K562 (cell line): Measurements from ENCODE around the gene TRIO. TPM values are rescaled to one million over a fixed set of nuclear protein-coding genes. Genes with fewer than 3 reads are reported as not detected.

Experiments used
- ATAC-seq: fragments of 200-7000 bp; cut with Tn5 transposase; 3 replicates; pipeline ENCODE4 v1.9.1; 2020; ENCODE audit warnings: moderate library complexity
- BruUV-seq: library from RNA; stranded (reverse); fragments of 400-500 nt; replicated peaks from 2 replicates; lab custom pipeline; 2021; lab: Mats Ljungman, UMichigan
- CTCF ChIA-PET: fragments of 300-600 bp; formaldehyde crosslinking; extraction: SDS; loops from one replicate; lab custom pipeline; 2021; ENCODE audit warnings: low intra/inter-chr PET ratio; lab: Yijun Ruan, JAX
- POLR2A ChIA-PET: fragments of 300-600, 350-650 bp; sonication (Branson Sonifier 250); formaldehyde crosslinking; extraction: SDS; loops from one replicate; lab custom pipeline; 2021; ENCODE audit warnings: antibody characterized with exemption, inconsistent platforms; lab: Yijun Ruan, JAX
- DNase-seq, 4 experiments: peaks; one replicate each; pipeline versions ENCODE4 v3.0.0 to v3.0.0-alpha.2; 2011 to 2018; ENCODE audit warnings: low spot score in 3 of 4, mixed read lengths in 3 of 4; ENCODE audit errors: extremely low read depth in 1 of 4
- FAIRE-seq: peaks from 2 replicates; lab custom pipeline; 2011; peaks lifted over from hg19 to GRCh38; lab: Jason Lieb, UNC
- H2AFZ ChIP-seq: 2 replicates; pipeline ENCODE4 v1.6.0; 2011; ENCODE audit warnings: low read depth, low read length, control low read depth, inconsistent platforms
- H3K27ac ChIP-seq: fragments of 200-600 bp; 3 replicates; pipeline ENCODE4 v1.8.0; 2011; ENCODE audit warnings: low read depth, mild to moderate bottlenecking, control low read depth, inconsistent platforms, low read length, moderate library complexity, mixed read lengths; ENCODE audit errors: extremely low read depth
- H3K27me3 ChIP-seq, 2 experiments: fragments of 300-600 bp in 1 of 2; 2 replicates in 1 of 2; 3 replicates in 1 of 2; pipeline versions ENCODE4 v1.6.0 to v1.8.0; 2011; ENCODE audit warnings: inconsistent platforms in 2 of 2, low read length in 2 of 2, mild to moderate bottlenecking in 1 of 2, mixed read lengths in 1 of 2, moderate library complexity in 1 of 2; ENCODE audit not compliant: control insufficient read depth in 2 of 2, insufficient read depth in 2 of 2
- H3K36me3 ChIP-seq: fragments of 300-600 bp; 3 replicates; pipeline ENCODE4 v1.8.0; 2011; ENCODE audit warnings: mild to moderate bottlenecking, low read length, inconsistent platforms; ENCODE audit not compliant: control insufficient read depth, insufficient read depth
- H3K4me1 ChIP-seq, 2 experiments: fragments of 200-600 bp in 1 of 2; replicated peaks in 1 of 2; 2 replicates in 1 of 2; 3 replicates in 1 of 2; pipeline versions ENCODE4 v1.5.1 to v1.8.0; 2011; ENCODE audit warnings: inconsistent platforms in 2 of 2, low read length in 2 of 2, mild to moderate bottlenecking in 1 of 2, mixed read lengths in 1 of 2, moderate library complexity in 1 of 2; ENCODE audit not compliant: control insufficient read depth in 2 of 2, insufficient read depth in 2 of 2
- H3K4me2 ChIP-seq: 2 replicates; pipeline ENCODE4 v1.6.1; 2011; ENCODE audit warnings: low read length, control low read depth, inconsistent platforms, mixed read lengths; ENCODE audit not compliant: insufficient read depth
- H3K4me3 ChIP-seq: fragments of 200-600 bp; sonication (generic), shearing (Covaris generic); 2 replicates; pipeline ENCODE4 v1.5.1; 2016; ENCODE audit warnings: control low read depth, inconsistent platforms
- H3K79me2 ChIP-seq: fragments of 200-600 bp; 3 replicates; pipeline ENCODE4 v1.8.0; 2011; ENCODE audit warnings: low read length, inconsistent platforms; ENCODE audit not compliant: control insufficient read depth, insufficient read depth
- H3K9ac ChIP-seq, 2 experiments: 2 replicates each; pipeline versions ENCODE4 v1.6.0 to v1.6.1; 2011; ENCODE audit warnings: low read depth in 2 of 2, low read length in 2 of 2, control low read depth in 1 of 2, inconsistent platforms in 1 of 2, mild to moderate bottlenecking in 1 of 2, mixed read lengths in 1 of 2; ENCODE audit not compliant: insufficient read depth in 1 of 2
- H3K9me1 ChIP-seq: one replicate; pipeline ENCODE4 v1.6.0; 2011; ENCODE audit warnings: inconsistent platforms, mild to moderate bottlenecking, low read length, moderate library complexity; ENCODE audit not compliant: control insufficient read depth, insufficient read depth
- H3K9me3 ChIP-seq: replicated peaks from 2 replicates; pipeline ENCODE4 v1.5.1; 2011; ENCODE audit warnings: low read depth, low read length, inconsistent platforms; ENCODE audit not compliant: control insufficient read depth, insufficient read depth
- H4K20me1 ChIP-seq: replicated peaks from 2 replicates; pipeline ENCODE4 v1.6.1; 2011; ENCODE audit warnings: low read length, inconsistent platforms, mixed read lengths; ENCODE audit not compliant: control insufficient read depth, insufficient read depth
- ATF4 ChIP-seq: fragments of 450-650 bp; formaldehyde crosslinking; IDR thresholded peaks from 2 replicates; pipeline ENCODE4 v1.4.0; 2022; ENCODE audit warnings: mild to moderate bottlenecking, moderate library complexity
- DEAF1 ChIP-seq: fragments of 450-650 bp; formaldehyde crosslinking; IDR thresholded peaks from 2 replicates; pipeline ENCODE4 v1.4.0; 2020; ENCODE audit warnings: mild to moderate bottlenecking, moderate library complexity
- KLF1 ChIP-seq: fragments of 450-650 bp; IDR thresholded peaks from 2 replicates; pipeline ENCODE4 v1.6.1; 2016; ENCODE audit warnings: missing genetic modification characterization, missing compliant biosample characterization
- NFIC ChIP-seq: fragments of 450-650 bp; IDR thresholded peaks from 2 replicates; pipeline ENCODE4 v1.6.1; 2017; ENCODE audit warnings: mild to moderate bottlenecking, inconsistent platforms
- PBX2 ChIP-seq, 2 experiments: IDR thresholded peaks in 1 of 2; conservative IDR thresholded peaks in 1 of 2; 2 replicates each; pipeline ENCODE4 v1.6.1; 2016; ENCODE audit warnings: low read depth in 2 of 2, mild to moderate bottlenecking in 1 of 2, missing compliant biosample characterization in 1 of 2, missing genetic modification characterization in 1 of 2, moderate library complexity in 1 of 2
- POLR3G ChIP-seq: IDR thresholded peaks from 2 replicates; pipeline ENCODE4 v1.6.1; 2011; ENCODE audit not compliant: insufficient read length, insufficient replicate concordance; ENCODE audit errors: extremely low read depth
- PTRF ChIP-seq: fragments of 450-650 bp; IDR thresholded peaks from 2 replicates; pipeline ENCODE4 v1.6.1; 2016; ENCODE audit warnings: mild to moderate bottlenecking, missing genetic modification characterization, missing compliant biosample characterization
- SIN3A ChIP-seq, 2 experiments: fragments of 150-350 bp in 1 of 2; IDR thresholded peaks; 2 replicates each; pipeline ENCODE4 v1.6.1; 2011 to 2016; ENCODE audit warnings: borderline replicate concordance in 2 of 2, low read depth in 2 of 2, low read length in 2 of 2, mild to moderate bottlenecking in 2 of 2, moderate library complexity in 2 of 2; ENCODE audit not compliant: control insufficient read depth in 1 of 2
- SNAPC5 ChIP-seq: fragments of 250-450 bp; sonication (Bioruptor Pico); IDR thresholded peaks from 2 replicates; pipeline ENCODE4 v1.8.0; 2021; ENCODE audit warnings: moderate library complexity, mild to moderate bottlenecking, inconsistent platforms
- SRSF7 ChIP-seq: fragments of 200-400 bp; formaldehyde crosslinking; optimal IDR thresholded peaks from 2 replicates; pipeline ENCODE3; 2017; ENCODE audit warnings: mild to moderate bottlenecking, low read depth, low read length
- TBL1XR1 ChIP-seq, 2 experiments: IDR thresholded peaks; 2 replicates each; pipeline ENCODE4 v1.6.1; 2012; ENCODE audit warnings: improper control_type of control experiment in 2 of 2, low read length in 2 of 2, mild to moderate bottlenecking in 1 of 2
- ZNF24 ChIP-seq: fragments of 450-650 bp; IDR thresholded peaks from 2 replicates; pipeline ENCODE4 v1.6.1; 2016
- ZNF778 ChIP-seq: fragments of 450-650 bp; formaldehyde crosslinking; IDR thresholded peaks from 2 replicates; pipeline ENCODE4 v1.4.0; 2020; ENCODE audit warnings: mild to moderate bottlenecking, moderate library complexity
- ZNF785 ChIP-seq: fragments of 250-450 bp; sonication (Bioruptor Pico); IDR thresholded peaks from 2 replicates; pipeline ENCODE4 v1.4.0; 2020; ENCODE audit warnings: mild to moderate bottlenecking
- WGBS: fragments of 100-300 bp; shearing (Covaris generic); methylation state at CpG from one replicate; pipeline ENCODE4 v1.1.6; 2016; ENCODE audit warnings: low coverage, mixed read lengths; ENCODE audit not compliant: insufficient coverage; ENCODE audit errors: missing lambda C conversion rate; 5-methylcytosine and 5-hydroxymethylcytosine counted together
- in situ Hi-C: fragments of 300-500 bp; cut with MboI; formaldehyde crosslinking; loops from 4 replicates; pipeline ENCODE4 v1.15.0; 2018; ENCODE audit warnings: inconsistent platforms, mixed read lengths
- intact Hi-C: fragments of 100-400 bp; cut with micrococcal nuclease; formaldehyde crosslinking; loops from 2 replicates; pipeline ENCODE4 v1.14.2; 2022
- polyA plus RNA-seq, 8 experiments: library from polyadenylated mRNA; depleted of rRNA in 4 of 8; stranded (reverse) in 5 of 8; unstranded in 3 of 8; fragments of >200 nt; fragmentation: Nextera tagmentation in 2 of 8; fragmentation: Illumina TruSeq in 1 of 8; extraction: Ambion mirVana in 2 of 8; extraction: Trizol in 1 of 8; gene quantifications; 2 replicates each; pipeline versions ENCODE4 v1.2.1 to v1.2.3, GENCODE V29; 2011 to 2014; ENCODE audit warnings: inconsistent platforms in 1 of 8, missing spikeins in 1 of 8
- total RNA-seq, 7 experiments: library from RNA; depleted of rRNA in 6 of 7; stranded (reverse); fragments of >200 nt in 6 of 7; fragmentation: Illumina TruSeq in 2 of 7; extraction: Trizol in 2 of 7; gene quantifications; 2 replicates each; pipeline versions ENCODE4 v1.2.1 to v1.2.3, GENCODE V29; 2011 to 2021; ENCODE audit warnings: low replicate concordance in 1 of 7
- TF ChIP-seq, protein P1 (sequence below): IDR thresholded peaks from 2 replicates; pipeline ENCODE4 v1.6.1; 2014; ENCODE audit warnings: antibody characterized with exemption

TRIO gene
- total and polyA plus RNA-seq, 9 of the 15 experiments (the other 6 are each of a cell fraction or from before 2014, with no cell fraction given) = 0.24 to 5.0 (median 1.1) TPM

GRCh38 chr5:14460844-14461398 lies 317.8 kb downstream of the TRIO start:
- H3K36me3 ChIP-seq = no peaks in the 10 kb centered on the region
- no peaks in the 10 kb centered on the region for H3K9me3 ChIP-seq
- H3K27ac ChIP-seq = no peak overlapping the region
- ChIA-PET CTCF (no interaction called here), POLR2A (no interaction called here)
- no TSS peak for BruUV-seq
- no peak for ATAC-seq
- no peak overlapping the region for H3K9ac ChIP-seq
- in situ Hi-C loops = no loop called here
- H3K4me3 ChIP-seq = no peak overlapping the region
- 0 out of 5 replicates have a peak, but pooled peaks cover 0 to 3% of the 10 kb centered on the region in 2 experiments for H3K4me1 ChIP-seq
- H3K79me2 ChIP-seq = no peaks in the 10 kb centered on the region
- H4K20me1 ChIP-seq = no peaks in the 10 kb centered on the region
- H3K27me3 ChIP-seq = peaks cover 10 to 52% of the 10 kb centered on the region in 2 experiments
- no peak overlapping the region for H3K4me2 ChIP-seq
- H3K9me1 ChIP-seq = no peaks in the 10 kb centered on the region
- intact Hi-C loops = no loop called here
- no peak for FAIRE-seq
- H2AFZ ChIP-seq = no peak overlapping the region
- no peak for TF ChIP-seq ZNF778 (CRISPR knock-in tag)
- TF ChIP-seq KLF1 = no peak
- no peak for TF ChIP-seq SIN3A (IDR thresholded peaks at IDR 0.05; ENCODE audit: borderline replicate concordance in 2 of 2, control insufficient read depth in 1 of 2, low read depth in 2 of 2, low read length in 2 of 2)
- no peak for TF ChIP-seq ATF4 (CRISPR knock-in tag)
- TF ChIP-seq POLR3G = no peak
- no peak for TF ChIP-seq SNAPC5 (CRISPR knock-in tag)
- no peak for TF ChIP-seq TBL1XR1 (IDR thresholded peaks at IDR 0.05; ENCODE audit: low read length in 2 of 2)
- TF ChIP-seq ZNF785 = no peak
- no peak for TF ChIP-seq NFIC
- no peak for TF ChIP-seq ZNF24
- no peak for TF ChIP-seq SRSF7
- no peak for TF ChIP-seq PTRF
- no peak for TF ChIP-seq DEAF1 (CRISPR knock-in tag)
- TF ChIP-seq PBX2 (CRISPR knock-in tag; IDR thresholded peaks at IDR 0.05; ENCODE audit: low read depth) = no peak
- no peak for TF ChIP-seq PBX2 (tag; conservative IDR thresholded peaks at IDR 0.05; ENCODE audit: low read depth)
- TF ChIP-seq, protein P1, sequence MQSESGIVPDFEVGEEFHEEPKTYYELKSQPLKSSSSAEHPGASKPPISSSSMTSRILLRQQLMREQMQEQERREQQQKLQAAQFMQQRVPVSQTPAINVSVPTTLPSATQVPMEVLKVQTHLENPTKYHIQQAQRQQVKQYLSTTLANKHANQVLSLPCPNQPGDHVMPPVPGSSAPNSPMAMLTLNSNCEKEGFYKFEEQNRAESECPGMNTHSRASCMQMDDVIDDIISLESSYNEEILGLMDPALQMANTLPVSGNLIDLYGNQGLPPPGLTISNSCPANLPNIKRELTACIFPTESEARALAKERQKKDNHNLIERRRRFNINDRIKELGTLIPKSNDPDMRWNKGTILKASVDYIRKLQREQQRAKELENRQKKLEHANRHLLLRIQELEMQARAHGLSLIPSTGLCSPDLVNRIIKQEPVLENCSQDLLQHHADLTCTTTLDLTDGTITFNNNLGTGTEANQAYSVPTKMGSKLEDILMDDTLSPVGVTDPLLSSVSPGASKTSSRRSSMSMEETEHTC = no peak
- DNase-seq = no peak
- 20% methylated on average over 37 of the region's 46 CpGs for WGBS
